Astrocyte of the spinal cord (primary cell): ENCODE measurements around the gene SLC6A1.

ENCODE experiments used
- DNase-seq: peaks from one replicate; pipeline ENCODE4 v3.0.0; 2011; ENCODE audit warnings: low read depth, low spot score
- H3K4me3 ChIP-seq: 2 replicates; pipeline ENCODE4 v1.5.1; 2011; ENCODE audit warnings: low read depth, mild to moderate bottlenecking, low read length, moderate library complexity
- in situ Hi-C: cut with HindIII; loops from 2 replicates; pipeline ENCODE4 v1.10.0; 2017; ENCODE audit warnings: low sequenced_read_pairs
- TF ChIP-seq, protein P1 (sequence below): IDR thresholded peaks from 2 replicates; pipeline ENCODE4 v1.5.1; 2012; ENCODE audit warnings: low read depth, mild to moderate bottlenecking, low read length, inconsistent platforms

The SLC6A1 gene

DNA sequence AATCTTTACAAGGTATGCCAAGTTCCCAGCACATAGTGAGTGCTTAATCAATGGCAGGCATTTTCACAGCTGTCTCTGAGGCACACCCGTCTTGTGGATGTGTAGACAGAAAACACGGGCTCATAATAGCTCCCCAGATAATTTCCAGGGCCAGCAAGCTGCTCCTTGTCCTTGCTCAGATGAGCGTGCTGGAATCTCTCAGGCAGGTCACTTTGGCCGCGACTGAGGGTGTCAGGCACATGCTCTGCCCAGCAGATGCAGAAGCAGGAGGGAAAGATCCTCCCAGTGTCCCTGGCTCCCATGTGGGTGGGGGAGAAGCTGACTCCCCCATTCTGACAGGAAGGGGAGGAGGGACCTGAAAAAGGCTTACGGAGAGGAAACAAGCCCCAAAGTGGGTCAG lies 35.6 kb upstream of the SLC6A1 start:
- TF ChIP-seq, protein P1, sequence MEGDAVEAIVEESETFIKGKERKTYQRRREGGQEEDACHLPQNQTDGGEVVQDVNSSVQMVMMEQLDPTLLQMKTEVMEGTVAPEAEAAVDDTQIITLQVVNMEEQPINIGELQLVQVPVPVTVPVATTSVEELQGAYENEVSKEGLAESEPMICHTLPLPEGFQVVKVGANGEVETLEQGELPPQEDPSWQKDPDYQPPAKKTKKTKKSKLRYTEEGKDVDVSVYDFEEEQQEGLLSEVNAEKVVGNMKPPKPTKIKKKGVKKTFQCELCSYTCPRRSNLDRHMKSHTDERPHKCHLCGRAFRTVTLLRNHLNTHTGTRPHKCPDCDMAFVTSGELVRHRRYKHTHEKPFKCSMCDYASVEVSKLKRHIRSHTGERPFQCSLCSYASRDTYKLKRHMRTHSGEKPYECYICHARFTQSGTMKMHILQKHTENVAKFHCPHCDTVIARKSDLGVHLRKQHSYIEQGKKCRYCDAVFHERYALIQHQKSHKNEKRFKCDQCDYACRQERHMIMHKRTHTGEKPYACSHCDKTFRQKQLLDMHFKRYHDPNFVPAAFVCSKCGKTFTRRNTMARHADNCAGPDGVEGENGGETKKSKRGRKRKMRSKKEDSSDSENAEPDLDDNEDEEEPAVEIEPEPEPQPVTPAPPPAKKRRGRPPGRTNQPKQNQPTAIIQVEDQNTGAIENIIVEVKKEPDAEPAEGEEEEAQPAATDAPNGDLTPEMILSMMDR: no peak
- H3K4me3 ChIP-seq: no peak overlapping the region
- no peak for DNase-seq
- in situ Hi-C loops: no loop called here

DNA sequence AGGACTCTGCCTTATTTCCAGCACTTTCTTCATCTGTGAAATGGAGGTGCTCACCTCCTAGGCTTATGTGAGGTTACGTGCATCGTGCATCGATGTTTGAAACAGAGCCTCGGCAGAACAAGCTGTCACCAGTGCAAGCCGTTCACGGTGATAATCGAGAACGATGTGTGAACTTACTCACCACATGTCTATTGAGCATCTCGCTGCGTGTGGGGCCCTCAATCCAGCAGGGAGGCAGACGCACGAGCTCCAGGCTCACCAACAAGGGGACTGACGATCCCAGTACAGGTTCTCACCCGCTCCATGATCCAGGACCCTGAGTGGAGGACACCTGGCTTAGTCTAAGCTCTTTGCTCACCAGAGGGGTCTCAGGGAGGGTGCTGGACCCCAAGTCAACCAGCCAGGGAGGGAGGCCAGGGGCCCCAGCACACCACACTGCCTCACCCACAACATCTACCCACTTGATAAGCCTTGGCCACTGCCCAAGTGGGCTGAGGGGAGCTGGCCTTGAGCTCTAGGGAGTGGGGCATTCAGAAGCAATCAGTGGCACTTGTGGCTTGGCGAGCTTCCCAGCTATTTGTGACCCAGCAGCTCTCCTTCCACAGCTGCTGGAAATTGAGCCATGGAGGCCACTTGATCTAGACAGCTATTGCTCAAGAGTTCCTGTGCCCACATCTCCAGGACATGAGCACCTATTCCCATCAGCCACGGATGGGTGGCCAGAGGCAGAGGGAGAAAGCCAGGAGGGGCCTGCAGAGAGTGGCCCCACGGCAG lies 34.4 kb upstream of the SLC6A1 start:
- in situ Hi-C loops: no loop called here
- no peak for DNase-seq
- TF ChIP-seq, protein P1: no peak
- H3K4me3 ChIP-seq: no peak overlapping the region

- TF ChIP-seq, protein P1: no peak
- no peak for DNase-seq
- in situ Hi-C loops: no loop called here
- no peak overlapping the region for H3K4me3 ChIP-seq
Measured at GRCh38 chr3:10960255-10960654, 32.3 kb upstream of the SLC6A1 start.

DNA sequence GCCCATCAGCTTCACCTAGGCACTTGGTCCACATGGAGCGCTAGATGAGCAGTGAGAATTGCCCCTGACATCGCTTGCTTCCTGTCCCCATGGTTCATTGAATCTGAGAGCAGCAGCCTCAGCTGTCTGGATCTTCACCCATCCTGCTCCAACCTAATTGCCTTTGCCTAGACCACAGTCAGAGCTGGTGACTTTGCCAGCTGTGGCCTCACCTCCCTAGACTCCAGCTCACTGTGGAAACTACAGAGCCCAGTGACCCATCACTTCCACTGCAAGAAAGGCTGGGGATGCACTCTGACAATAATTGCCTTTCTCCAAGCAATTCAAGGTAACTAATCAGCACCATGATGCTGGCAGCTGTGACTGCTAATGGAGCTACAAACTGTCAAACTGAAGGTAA lies 30.6 kb upstream of the SLC6A1 start:
- in situ Hi-C loops: no loop called here
- TF ChIP-seq, protein P1: no peak
- no peak for DNase-seq
- no peak overlapping the region for H3K4me3 ChIP-seq

- H3K4me3 ChIP-seq: no peak overlapping the region
- in situ Hi-C loops: no loop called here
- DNase-seq: no peak
- TF ChIP-seq, protein P1: no peak
Measured at GRCh38 chr3:10962481-10963036, 30.0 kb upstream of the SLC6A1 start.

GRCh38 chr3:10964537-10965167 lies 27.9 kb upstream of the SLC6A1 start:
- DNase-seq: no peak
- in situ Hi-C loops: no loop called here
- no peak overlapping the region for H3K4me3 ChIP-seq
- TF ChIP-seq, protein P1: no peak
